GM10248 (cell line): Measurements from ENCODE around the gene GDF10.

Source experiments
- CTCF ChIA-PET: fragments of 300-600 bp; sonication (Branson Sonifier 250); formaldehyde crosslinking; extraction: SDS; loops from one replicate; lab custom pipeline; 2021; ENCODE audit warnings: antibody characterized with exemption; lab: Yijun Ruan, JAX
- POLR2A ChIA-PET: fragments of 350-650 bp; sonication (Branson Sonifier 250); formaldehyde crosslinking; extraction: SDS; loops from one replicate; lab custom pipeline; 2020; ENCODE audit warnings: antibody characterized with exemption; lab: Yijun Ruan, JAX
- DNase-seq: peaks from one replicate; pipeline ENCODE4 v3.0.0; 2012; ENCODE audit errors: extremely low spot score
- CTCF ChIP-seq: IDR thresholded peaks from 2 replicates; pipeline ENCODE4 v1.5.1; 2012; ENCODE audit warnings: mild to moderate bottlenecking, low read depth; ENCODE audit errors: extremely low read depth, missing control alignments, control extremely low read depth

The GDF10 gene

GRCh38 chr10:47278720-47279119 is 21.3 kb upstream of the GDF10 start:
- ChIA-PET POLR2A (no interaction called here), CTCF (interaction anchor here (1.1 kb wide), 1 partner anchor 23 kb away, joined by 3 read pairs; no protein-coding TSS in a partner anchor)
- TF ChIP-seq CTCF, result no peak
- no peak for DNase-seq

- POLR2A ChIA-PET, result no interaction called here
- TF ChIP-seq CTCF, result no peak
- CTCF ChIA-PET, result interaction anchor here (1.1 kb wide), 1 partner anchor 24 kb away, joined by 3 read pairs; no protein-coding TSS in a partner anchor
- no peak for DNase-seq
Observed at GRCh38 chr10:47279276-47279675, 20.7 kb upstream of the GDF10 start.

DNA sequence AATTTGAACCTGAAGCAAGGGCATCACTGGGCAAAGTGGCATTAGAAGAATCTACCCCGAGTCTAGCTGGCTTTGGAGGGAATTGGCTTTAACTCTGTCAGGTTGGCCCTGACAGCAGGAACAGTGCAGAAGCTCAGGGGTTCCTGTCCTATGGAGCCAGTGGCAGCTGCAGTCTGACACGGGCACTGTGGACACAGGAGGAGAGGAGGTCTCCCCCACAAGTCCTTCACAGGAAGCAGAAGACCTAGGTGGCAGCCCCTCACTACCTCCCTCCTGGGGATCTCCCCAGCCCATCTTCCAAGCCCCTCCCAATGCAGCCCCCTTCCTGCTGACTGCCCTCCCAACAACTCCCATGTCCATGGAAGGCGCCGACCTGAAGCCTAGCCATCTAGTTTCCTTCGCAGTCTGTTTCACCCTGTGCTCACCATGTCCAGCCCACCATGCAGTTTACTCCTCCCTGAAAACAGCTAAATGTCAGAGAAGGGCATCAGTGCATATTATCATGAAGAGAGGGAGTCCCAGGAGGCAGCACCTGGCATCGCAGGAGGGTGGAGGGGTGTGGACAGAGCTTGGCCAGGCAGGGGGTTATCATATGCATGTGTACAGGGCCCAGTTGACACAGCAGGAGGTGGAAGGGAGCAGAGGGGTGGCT is 17.9 kb upstream of the GDF10 start:
- CTCF ChIA-PET, result no interaction called here
- no peak for TF ChIP-seq CTCF
- no peak for DNase-seq
- POLR2A ChIA-PET, result no interaction called here

GRCh38 chr10:47282657-47283018 is 17.4 kb upstream of the GDF10 start:
- CTCF ChIA-PET, result no interaction called here
- DNase-seq, result no peak
- POLR2A ChIA-PET, result no interaction called here
- no peak for TF ChIP-seq CTCF

- no peak for DNase-seq
- POLR2A ChIA-PET, result no interaction called here
- CTCF ChIA-PET, result no interaction called here
- no peak for TF ChIP-seq CTCF
Observed at GRCh38 chr10:47283101-47283630, 16.8 kb upstream of the GDF10 start.

DNA sequence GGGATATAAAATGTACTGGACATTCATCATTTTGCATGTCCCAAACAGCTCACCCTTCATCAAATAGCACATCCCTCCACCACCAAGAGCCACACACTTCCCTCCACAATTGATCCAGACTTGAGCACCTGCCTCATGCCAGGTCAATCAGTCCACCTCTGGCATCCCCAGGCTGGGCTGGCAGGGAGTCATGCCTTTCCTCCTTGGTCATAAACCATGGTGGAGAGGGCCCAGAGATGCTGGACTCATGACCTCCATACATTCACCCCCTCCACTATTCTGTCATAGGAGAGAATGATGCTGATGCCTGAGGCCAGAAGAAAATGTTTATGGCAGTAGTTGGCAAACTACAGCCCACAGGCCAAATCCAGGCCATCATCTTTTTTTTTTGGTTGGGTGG is 16.1 kb upstream of the GDF10 start:
- TF ChIP-seq CTCF, result no peak
- CTCF ChIA-PET, result no interaction called here
- POLR2A ChIA-PET, result no interaction called here
- DNase-seq, result no peak
